HG03571 (cell line): ENCODE measurements around the gene PFAS.

Experiments
- ATAC-seq: cut with Tn5 transposase; IDR thresholded peaks from one replicate; pipeline ENCODE4 v1.9.1; 2021; ENCODE audit not compliant: unreplicated experiment

Gene PFAS

GRCh38 chr17:8267480-8268147 is 18.5 kb downstream of the PFAS start:
- no peak for ATAC-seq

GRCh38 chr17:8268550-8269298 is 19.6 kb downstream of the PFAS start:
- no peak for ATAC-seq

GRCh38 chr17:8272421-8272820 is 23.3 kb downstream of the PFAS start:
- ATAC-seq, result no peak

- no peak for ATAC-seq
Observed at GRCh38 chr17:8273884-8274444, 24.9 kb downstream of the PFAS start.

- no peak for ATAC-seq
Observed at GRCh38 chr17:8274816-8275215, 25.7 kb downstream of the PFAS start.

GRCh38 chr17:8275421-8276290 is 26.6 kb downstream of the PFAS start:
- ATAC-seq, result no peak

- ATAC-seq, result no peak
Observed at GRCh38 chr17:8277317-8277716, 28.2 kb downstream of the PFAS start.

GRCh38 chr17:8282345-8282744 is 33.3 kb downstream of the PFAS start:
- ATAC-seq, result no peak

GRCh38 chr17:8283356-8283755 is 34.3 kb downstream of the PFAS start:
- ATAC-seq, result no peak

- no peak for ATAC-seq
Observed at GRCh38 chr17:8284126-8284525, 35.0 kb downstream of the PFAS start.

- ATAC-seq, result no peak
Observed at GRCh38 chr17:8285270-8286181, 36.4 kb downstream of the PFAS start.

GRCh38 chr17:8287651-8288335 is 38.7 kb downstream of the PFAS start:
- no peak for ATAC-seq

GRCh38 chr17:8288336-8289102 is 39.4 kb downstream of the PFAS start, which contains the start of gene RANGRF:
Gene RANGRF (plus strand): TSS chr17:8288670. CDS start chr17:8288789, 119 bp downstream.
- ATAC-seq, result peak; percentile 82

GRCh38 chr17:8289103-8289397 is 40.0 kb downstream of the PFAS start:
- ATAC-seq, result no peak

- no peak for ATAC-seq
Observed at GRCh38 chr17:8290043-8290442, 41.0 kb downstream of the PFAS start.

- ATAC-seq, result no peak
Observed at GRCh38 chr17:8292639-8293395, 43.7 kb downstream of the PFAS start.

- ATAC-seq, result no peak
Observed at GRCh38 chr17:8294361-8294760, 45.3 kb downstream of the PFAS start.

- no peak for ATAC-seq
Observed at GRCh38 chr17:8294814-8295316, 45.8 kb downstream of the PFAS start.
